SK-N-SH treated with all-trans-retinoic acid at 6 μM for 48 hours (cell line): ENCODE data around the gene TTC7B.

Experiments used
- ISL1 ChIP-seq: fragments of 250-450 bp; sonication (Bioruptor Pico); IDR thresholded peaks from 2 replicates; pipeline ENCODE4 v2.1.2; 2022; ENCODE audit warnings: mild to moderate bottlenecking, moderate library complexity
- RARB ChIP-seq: fragments of 250-450 bp; sonication (Bioruptor Pico); IDR thresholded peaks from 2 replicates; pipeline ENCODE4 v1.8.0; 2021; ENCODE audit warnings: mild to moderate bottlenecking, moderate library complexity
- TF ChIP-seq, protein P1 (sequence below): fragments of 250-450 bp; sonication (Bioruptor Pico); IDR thresholded peaks from 2 replicates; pipeline ENCODE4 v1.8.0; 2021; ENCODE audit warnings: low read depth, mild to moderate bottlenecking, moderate library complexity, borderline replicate concordance

DNA sequence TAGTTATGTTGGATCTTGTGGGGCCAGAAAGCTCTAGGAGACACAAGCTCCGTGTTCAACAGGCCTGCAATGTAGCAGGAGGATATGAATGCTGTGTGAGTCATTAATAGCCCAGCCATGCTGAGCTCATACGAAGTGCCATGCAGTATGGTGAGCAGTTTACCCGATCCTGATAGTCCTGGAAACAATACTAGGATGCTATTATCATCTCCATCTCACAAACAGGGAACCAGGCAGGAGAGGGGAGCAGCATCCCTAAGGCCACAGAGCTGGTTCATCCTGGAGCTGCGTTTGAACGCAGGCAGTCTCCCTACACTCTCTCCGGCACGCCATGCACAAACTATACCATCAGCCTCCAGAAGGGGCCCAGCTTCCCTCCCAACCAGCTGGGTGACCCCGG is 20.5 kb downstream of the TTC7B start:
- TF ChIP-seq, protein P1, sequence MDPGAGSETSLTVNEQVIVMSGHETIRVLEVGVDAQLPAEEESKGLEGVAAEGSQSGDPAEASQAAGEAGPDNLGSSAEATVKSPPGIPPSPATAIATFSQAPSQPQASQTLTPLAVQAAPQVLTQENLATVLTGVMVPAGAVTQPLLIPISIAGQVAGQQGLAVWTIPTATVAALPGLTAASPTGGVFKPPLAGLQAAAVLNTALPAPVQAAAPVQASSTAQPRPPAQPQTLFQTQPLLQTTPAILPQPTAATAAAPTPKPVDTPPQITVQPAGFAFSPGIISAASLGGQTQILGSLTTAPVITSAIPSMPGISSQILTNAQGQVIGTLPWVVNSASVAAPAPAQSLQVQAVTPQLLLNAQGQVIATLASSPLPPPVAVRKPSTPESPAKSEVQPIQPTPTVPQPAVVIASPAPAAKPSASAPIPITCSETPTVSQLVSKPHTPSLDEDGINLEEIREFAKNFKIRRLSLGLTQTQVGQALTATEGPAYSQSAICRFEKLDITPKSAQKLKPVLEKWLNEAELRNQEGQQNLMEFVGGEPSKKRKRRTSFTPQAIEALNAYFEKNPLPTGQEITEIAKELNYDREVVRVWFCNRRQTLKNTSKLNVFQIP: no peak
- no peak for TF ChIP-seq RARB
- TF ChIP-seq ISL1: no peak
